IMR-90 (cell line): ENCODE results near the gene EOLA2. TPM values are rescaled to one million over a fixed set of nuclear protein-coding genes. Genes with fewer than 3 reads are reported as not detected.

Experiments used
- ATAC-seq: fragments of 200-7000 bp; cut with Tn5 transposase; 2 replicates; pipeline ENCODE4 v1.9.1; 2020; ENCODE audit warnings: low read depth, mild to moderate bottlenecking, moderate library complexity
- BruUV-seq: library from RNA; stranded (reverse); fragments of 400-500 nt; replicated peaks from 2 replicates; lab custom pipeline; 2021; lab: Mats Ljungman, UMichigan
- CTCF ChIA-PET: fragments of 300-600 bp; formaldehyde crosslinking; extraction: SDS; loops from one replicate; lab custom pipeline; 2021; ENCODE audit warnings: antibody characterized with exemption; lab: Yijun Ruan, JAX
- POLR2A ChIA-PET: fragments of 300-600 bp; sonication (Branson Sonifier 250); formaldehyde crosslinking; loops from one replicate; lab custom pipeline; 2022; ENCODE audit warnings: antibody characterized with exemption; ENCODE audit not compliant: unreplicated experiment; lab: Charles Lee
- DNase-seq: peaks from one replicate; pipeline ENCODE4 v3.0.0; 2013
- H2AFZ ChIP-seq: replicated peaks from 2 replicates; pipeline ENCODE3; 2013; ENCODE audit warnings: low read length, mild to moderate bottlenecking; ENCODE audit not compliant: poor library complexity
- H2AK5ac ChIP-seq: 2 replicates; pipeline ENCODE4 v1.6.1; 2013; ENCODE audit warnings: low read depth, low read length, inconsistent platforms
- H2AK9ac ChIP-seq: replicated peaks from 2 replicates; pipeline ENCODE3; 2013; ENCODE audit warnings: mild to moderate bottlenecking, low read depth, low read length, moderate library complexity; ENCODE audit not compliant: poor library complexity
- H2BK120ac ChIP-seq: 2 replicates; pipeline ENCODE4 v1.6.1; 2013; ENCODE audit warnings: low read depth, low read length, inconsistent platforms
- H2BK15ac ChIP-seq: 3 replicates; pipeline ENCODE4 v1.6.1; 2013; ENCODE audit warnings: low read depth, low read length, inconsistent platforms
- H2BK20ac ChIP-seq: 2 replicates; pipeline ENCODE4 v1.6.1; 2013; ENCODE audit warnings: low read depth, mild to moderate bottlenecking, inconsistent platforms, low read length, moderate library complexity
- H2BK5ac ChIP-seq: 2 replicates; pipeline ENCODE4 v1.6.1; 2013; ENCODE audit warnings: mild to moderate bottlenecking, low read depth, low read length, inconsistent platforms; ENCODE audit not compliant: poor library complexity, severe bottlenecking
- H3K14ac ChIP-seq: replicated peaks from 2 replicates; pipeline ENCODE4 v1.6.1; 2013; ENCODE audit warnings: low read depth, low read length, inconsistent platforms
- H3K18ac ChIP-seq: 2 replicates; pipeline ENCODE4 v1.6.1; 2013; ENCODE audit warnings: low read depth, low read length, control low read depth
- H3K23ac ChIP-seq: 2 replicates; pipeline ENCODE4 v1.6.1; 2013; ENCODE audit warnings: low read depth, low read length, inconsistent platforms
- H3K27ac ChIP-seq: 2 replicates; pipeline ENCODE4 v1.5.1; 2013; ENCODE audit warnings: mild to moderate bottlenecking, control low read depth, low read length; ENCODE audit not compliant: insufficient read depth
- H3K27me3 ChIP-seq: 2 replicates; pipeline ENCODE4 v1.6.1; 2013; ENCODE audit warnings: low read length; ENCODE audit not compliant: control insufficient read depth, insufficient read depth
- H3K36me3 ChIP-seq: 2 replicates; pipeline ENCODE4 v1.6.1; 2013; ENCODE audit warnings: low read length, mixed read lengths; ENCODE audit not compliant: control insufficient read depth, insufficient read depth
- H3K4ac ChIP-seq: 2 replicates; pipeline ENCODE4 v1.6.1; 2013; ENCODE audit warnings: low read depth, low read length, inconsistent platforms
- H3K4me1 ChIP-seq: 2 replicates; pipeline ENCODE4 v1.6.1; 2013; ENCODE audit warnings: low read length, mixed read lengths; ENCODE audit not compliant: control insufficient read depth, insufficient read depth
- H3K4me2 ChIP-seq: 2 replicates; pipeline ENCODE4 v1.6.1; 2013; ENCODE audit warnings: low read depth, mild to moderate bottlenecking, control low read depth, low read length, moderate library complexity
- H3K4me3 ChIP-seq: 2 replicates; pipeline ENCODE4 v1.5.1; 2013; ENCODE audit warnings: low read depth, mild to moderate bottlenecking, control low read depth, low read length, moderate library complexity; ENCODE audit not compliant: insufficient read depth
- H3K56ac ChIP-seq: 2 replicates; pipeline ENCODE4 v1.6.1; 2013; ENCODE audit warnings: low read length, inconsistent platforms; ENCODE audit not compliant: insufficient read depth; ENCODE audit errors: extremely low read depth
- H3K79me1 ChIP-seq, 2 experiments: 2 replicates each; pipeline ENCODE4 v1.6.1; 2013; ENCODE audit warnings: low read length in 2 of 2, inconsistent platforms in 1 of 2, low read depth in 1 of 2
- H3K9ac ChIP-seq: 2 replicates; pipeline ENCODE4 v1.6.1; 2013; ENCODE audit warnings: low read depth, low read length, control low read depth
- H3K9me1 ChIP-seq: 2 replicates; pipeline ENCODE4 v1.6.1; 2013; ENCODE audit warnings: low read length, inconsistent platforms; ENCODE audit not compliant: insufficient read depth
- H3K9me3 ChIP-seq: 2 replicates; pipeline ENCODE4 v1.6.1; 2013; ENCODE audit warnings: low read length; ENCODE audit not compliant: control insufficient read depth, insufficient read depth
- H4K20me1 ChIP-seq: 2 replicates; pipeline ENCODE4 v1.6.1; 2013; ENCODE audit warnings: low read length, inconsistent platforms; ENCODE audit not compliant: insufficient read depth
- H4K5ac ChIP-seq: 2 replicates; pipeline ENCODE4 v1.6.1; 2013; ENCODE audit warnings: mild to moderate bottlenecking, low read depth, low read length, control low read depth
- H4K8ac ChIP-seq, 2 experiments: 2 replicates each; pipeline ENCODE4 v1.6.1; 2013; ENCODE audit warnings: low read depth in 2 of 2, low read length in 2 of 2, control low read depth in 1 of 2, inconsistent platforms in 1 of 2
- H4K91ac ChIP-seq: 2 replicates; pipeline ENCODE4 v1.6.1; 2013; ENCODE audit warnings: low read depth, low read length, inconsistent platforms; ENCODE audit not compliant: insufficient read depth
- BHLHE40 ChIP-seq: fragments of 150-350 bp; IDR thresholded peaks from 2 replicates; pipeline ENCODE4 v1.6.1; 2016; ENCODE audit warnings: mild to moderate bottlenecking, low read depth, low read length
- CEBPB ChIP-seq: IDR thresholded peaks from 2 replicates; pipeline ENCODE4 v1.6.1; 2012; ENCODE audit warnings: low read depth, low read length, improper control_type of control experiment
- CHD1 ChIP-seq: IDR thresholded peaks from 2 replicates; pipeline ENCODE4 v1.6.1; 2012; ENCODE audit warnings: low read depth, low read length, improper control_type of control experiment
- CTCF ChIP-seq: conservative IDR thresholded peaks from 2 replicates; pipeline ENCODE4 v1.5.1; 2012; ENCODE audit warnings: mild to moderate bottlenecking, low read depth, low read length, improper control_type of control experiment
- ELK1 ChIP-seq: fragments of 150-350 bp; IDR thresholded peaks from 2 replicates; pipeline ENCODE4 v1.6.1; 2016; ENCODE audit warnings: low read depth, mild to moderate bottlenecking, low read length, moderate library complexity, borderline replicate concordance
- FOS ChIP-seq: fragments of 150-350 bp; IDR thresholded peaks from 2 replicates; pipeline ENCODE4 v1.6.1; 2016; ENCODE audit warnings: low read depth, low read length
- MAFK ChIP-seq: IDR thresholded peaks from 2 replicates; pipeline ENCODE4 v1.6.1; 2012; ENCODE audit warnings: low read depth, low read length, improper control_type of control experiment
- MAZ ChIP-seq: IDR thresholded peaks from 2 replicates; pipeline ENCODE4 v1.6.1; 2012; ENCODE audit warnings: low read depth, mild to moderate bottlenecking, low read length, improper control_type of control experiment, moderate library complexity, borderline replicate concordance
- MXI1 ChIP-seq: IDR thresholded peaks from 2 replicates; pipeline ENCODE4 v1.6.1; 2012; ENCODE audit warnings: low read depth, mild to moderate bottlenecking, low read length, moderate library complexity, borderline replicate concordance
- NFE2L2 ChIP-seq: fragments of 150-350 bp; IDR thresholded peaks from 2 replicates; pipeline ENCODE4 v1.6.1; 2016; ENCODE audit warnings: low read depth, mild to moderate bottlenecking, low read length
- POLR2A ChIP-seq: IDR thresholded peaks from 2 replicates; pipeline ENCODE4 v1.6.1; 2012; ENCODE audit warnings: mild to moderate bottlenecking, low read depth, low read length
- RAD21 ChIP-seq: IDR thresholded peaks from 2 replicates; pipeline ENCODE4 v1.6.1; 2012; ENCODE audit warnings: low read length, improper control_type of control experiment
- RCOR1 ChIP-seq: IDR thresholded peaks from 2 replicates; pipeline ENCODE4 v1.6.1; 2012; ENCODE audit warnings: mild to moderate bottlenecking, low read length, improper control_type of control experiment; ENCODE audit not compliant: insufficient replicate concordance
- RFX5 ChIP-seq: IDR thresholded peaks from 2 replicates; pipeline ENCODE4 v1.8.0; 2012; ENCODE audit warnings: low read depth, mild to moderate bottlenecking, low read length, moderate library complexity
- SMC3 ChIP-seq: fragments of 150-350 bp; IDR thresholded peaks from 2 replicates; pipeline ENCODE4 v1.6.1; 2016; ENCODE audit warnings: low read depth, mild to moderate bottlenecking, antibody characterized with exemption, low read length, moderate library complexity
- USF2 ChIP-seq: fragments of 150-350 bp; IDR thresholded peaks from 2 replicates; pipeline ENCODE4 v1.6.1; 2017; ENCODE audit warnings: mild to moderate bottlenecking, antibody characterized with exemption, low read length, low read depth
- WGBS, 2 experiments: methylation state at CpG; one replicate each; pipeline versions ENCODE4 v1.1.5 to v1.1.7; 2013; ENCODE audit warnings: missing lambda C conversion rate in 2 of 2; ENCODE audit not compliant: insufficient read length in 1 of 2; ENCODE audit errors: extremely low coverage in 2 of 2; 5-methylcytosine and 5-hydroxymethylcytosine counted together
- dilution Hi-C: fragments of 300-500 bp; cut with HindIII; formaldehyde crosslinking; loops from one replicate; pipeline ENCODE4 v1.14.3; 2018; ENCODE audit warnings: low sequenced_read_pairs; ENCODE audit not compliant: unreplicated experiment
- in situ Hi-C: fragments of 300-500 bp; cut with MboI; formaldehyde crosslinking; loops from 3 replicates; pipeline ENCODE4 v1.14.3; 2019; ENCODE audit warnings: low sequenced_read_pairs, inconsistent platforms, mixed read lengths
- intact Hi-C: fragments of 100-400 bp; cut with micrococcal nuclease; formaldehyde crosslinking; loops from 2 replicates; pipeline ENCODE4 v1.10.0; 2022
- polyA plus RNA-seq, 3 experiments: library from polyadenylated mRNA; depleted of rRNA; stranded (reverse); fragments of >200 nt; gene quantifications; 2 replicates each; pipeline ENCODE4 v1.2.3, GENCODE V29; 2012; ENCODE audit warnings: low replicate concordance in 1 of 3
- total RNA-seq: library from RNA; depleted of rRNA; stranded (reverse); fragments of >200 nt; gene quantifications from 2 replicates; pipeline ENCODE4 v1.2.3, GENCODE V29; 2012

EOLA2 gene
- total and polyA plus RNA-seq, 2 of the 4 experiments (the other 2 are of a cell fraction) = 23.7 to 46.5 TPM

- TF ChIP-seq MAFK = no peak
- no peak for TF ChIP-seq MXI1
- TF ChIP-seq RCOR1 = no peak
- TF ChIP-seq CTCF = no peak
- no peak for TF ChIP-seq MAZ
- TF ChIP-seq POLR2A = no peak
- no peak for TF ChIP-seq RFX5
- no peak for TF ChIP-seq NFE2L2
- no peak for TF ChIP-seq BHLHE40
- no peak for TF ChIP-seq SMC3
- no peak for TF ChIP-seq USF2
- TF ChIP-seq CHD1 = no peak
- TF ChIP-seq FOS = no peak
- TF ChIP-seq RAD21 = no peak
- TF ChIP-seq CEBPB = no peak
- TF ChIP-seq ELK1 = no peak
- no peak overlapping the region for H4K5ac ChIP-seq
- no peaks in the 10 kb centered on the region for H3K36me3 ChIP-seq
- H3K18ac ChIP-seq = no peak overlapping the region
- no CpG with 5 or more reads among the region's 1 CpG for WGBS, 2 experiments
- H3K9me1 ChIP-seq = no peaks in the 10 kb centered on the region
- no peak overlapping the region for H3K27ac ChIP-seq
- no peak overlapping the region for H3K4ac ChIP-seq
- no peak overlapping the region for H4K8ac ChIP-seq
- intact Hi-C loops = no loop called here
- dilution Hi-C loops = no loop called here
- no peak overlapping the region for H2AK5ac ChIP-seq
- H4K20me1 ChIP-seq = no peaks in the 10 kb centered on the region
- H2BK120ac ChIP-seq = no peak overlapping the region
- H3K14ac ChIP-seq = no peak overlapping the region
- no peak overlapping the region for H2BK15ac ChIP-seq
- H3K9ac ChIP-seq = no peak overlapping the region
- H3K56ac ChIP-seq = no peak overlapping the region
- DNase-seq (no peak), ATAC-seq (no peak)
- H3K9me3 ChIP-seq = no peaks in the 10 kb centered on the region
- H3K79me1 ChIP-seq = no peaks in the 10 kb centered on the region
- in situ Hi-C loops = no loop called here
- no peak overlapping the region for H3K4me3 ChIP-seq
- H2BK20ac ChIP-seq = no peak overlapping the region
- no peaks in the 10 kb centered on the region for H3K4me1 ChIP-seq
- no peak overlapping the region for H4K91ac ChIP-seq
- H3K27me3 ChIP-seq = no peaks in the 10 kb centered on the region
- H3K23ac ChIP-seq = no peak overlapping the region
- H3K4me2 ChIP-seq = no peak overlapping the region
- no peak overlapping the region for H2BK5ac ChIP-seq
- no peak overlapping the region for H2AFZ ChIP-seq
- H2AK9ac ChIP-seq = no peak overlapping the region
- BruUV-seq = no TSS peak
- ChIA-PET POLR2A (no interaction called here), CTCF (interaction anchor here (1.1 kb wide), 1 partner anchor 9 kb away, joined by 3 read pairs; no protein-coding TSS in a partner anchor)
These were observed 39.7 kb downstream of the EOLA2 start for GRCh38 chrX:149898554-149898953.
